ENCODE measurements around the gene FNDC3B.
A peak's percentile ranks its signal among the peaks of the same experiment; 100 is the strongest.

Gene FNDC3B

DNA sequence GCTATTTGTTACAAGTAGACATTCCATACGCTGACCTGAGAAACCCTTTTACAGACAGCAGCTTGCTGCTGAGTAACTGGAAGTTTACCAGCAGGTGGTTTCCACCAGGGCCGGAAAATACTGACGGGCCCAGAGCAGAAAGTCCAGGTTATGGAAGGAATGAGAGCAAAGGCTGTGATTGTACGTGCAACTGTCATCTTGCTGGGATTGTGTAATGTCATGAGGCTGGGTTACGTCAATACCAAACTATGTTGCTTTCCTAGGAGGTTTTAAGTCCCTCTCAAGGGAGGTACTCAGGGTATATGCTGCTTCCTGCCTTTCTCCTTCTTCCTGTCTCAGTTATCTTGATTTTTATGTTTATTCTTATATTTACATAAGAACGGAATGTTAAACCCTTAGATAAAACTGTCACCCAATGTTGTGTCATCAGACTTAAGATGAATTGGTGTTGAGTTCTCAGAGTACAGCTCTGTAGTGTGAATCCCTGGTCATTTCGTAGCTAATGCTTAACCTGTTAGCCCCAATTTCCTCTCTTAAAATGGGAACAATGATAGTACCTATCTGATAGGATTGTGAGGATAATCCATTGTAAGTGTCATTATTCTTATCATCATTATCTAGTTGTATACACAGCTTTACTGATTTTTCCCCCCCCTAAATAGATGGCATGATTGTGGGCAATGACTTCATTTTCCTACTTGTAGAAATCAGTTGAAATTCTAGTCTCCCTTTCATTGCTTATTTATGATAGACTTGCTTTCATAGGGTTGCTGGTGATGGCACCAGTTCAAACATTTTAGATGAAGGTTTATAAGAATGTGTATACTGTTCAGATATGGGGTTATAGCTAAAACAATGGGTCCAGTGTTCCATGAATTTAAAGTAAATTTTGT, 101.4 kb downstream of the FNDC3B start (continued):
- TF ChIP-seq, protein P1, sequence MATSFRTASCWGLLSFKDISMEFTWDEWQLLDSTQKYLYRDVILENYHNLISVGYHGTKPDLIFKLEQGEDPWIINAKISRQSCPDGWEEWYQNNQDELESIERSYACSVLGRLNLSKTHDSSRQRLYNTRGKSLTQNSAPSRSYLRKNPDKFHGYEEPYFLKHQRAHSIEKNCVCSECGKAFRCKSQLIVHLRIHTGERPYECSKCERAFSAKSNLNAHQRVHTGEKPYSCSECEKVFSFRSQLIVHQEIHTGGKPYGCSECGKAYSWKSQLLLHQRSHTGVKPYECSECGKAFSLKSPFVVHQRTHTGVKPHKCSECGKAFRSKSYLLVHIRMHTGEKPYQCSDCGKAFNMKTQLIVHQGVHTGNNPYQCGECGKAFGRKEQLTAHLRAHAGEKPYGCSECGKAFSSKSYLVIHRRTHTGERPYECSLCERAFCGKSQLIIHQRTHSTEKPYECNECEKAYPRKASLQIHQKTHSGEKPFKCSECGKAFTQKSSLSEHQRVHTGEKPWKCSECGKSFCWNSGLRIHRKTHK (tag by site-specific recombination; IDR thresholded peaks at IDR 0.05): no peak
- no peak for TF ChIP-seq ZNF132 (tag by site-specific recombination; IDR thresholded peaks at IDR 0.05; ENCODE audit: borderline replicate concordance)
- TF ChIP-seq TCF7L2 (IDR thresholded peaks at IDR 0.05; ENCODE audit: borderline replicate concordance, low read depth, low read length): peak; percentile 86
- TF ChIP-seq ZNF274 (IDR thresholded peaks at IDR 0.05; ENCODE audit: low read length): no peak
- no peak for TF ChIP-seq ZNF274 (tag by site-specific recombination; IDR thresholded peaks at IDR 0.05; ENCODE audit: borderline replicate concordance)
- peak; percentile 80 for TF ChIP-seq ATF2 (tag by site-specific recombination; IDR thresholded peaks at IDR 0.05; ENCODE audit: low read depth)
- peak; percentile 99 for TF ChIP-seq ZEB2 (tag by site-specific recombination; IDR thresholded peaks at IDR 0.05)
- no peak for TF ChIP-seq ZNF302 (tag by site-specific recombination; IDR thresholded peaks at IDR 0.05; ENCODE audit: low read depth)
- TF ChIP-seq, protein P2, sequence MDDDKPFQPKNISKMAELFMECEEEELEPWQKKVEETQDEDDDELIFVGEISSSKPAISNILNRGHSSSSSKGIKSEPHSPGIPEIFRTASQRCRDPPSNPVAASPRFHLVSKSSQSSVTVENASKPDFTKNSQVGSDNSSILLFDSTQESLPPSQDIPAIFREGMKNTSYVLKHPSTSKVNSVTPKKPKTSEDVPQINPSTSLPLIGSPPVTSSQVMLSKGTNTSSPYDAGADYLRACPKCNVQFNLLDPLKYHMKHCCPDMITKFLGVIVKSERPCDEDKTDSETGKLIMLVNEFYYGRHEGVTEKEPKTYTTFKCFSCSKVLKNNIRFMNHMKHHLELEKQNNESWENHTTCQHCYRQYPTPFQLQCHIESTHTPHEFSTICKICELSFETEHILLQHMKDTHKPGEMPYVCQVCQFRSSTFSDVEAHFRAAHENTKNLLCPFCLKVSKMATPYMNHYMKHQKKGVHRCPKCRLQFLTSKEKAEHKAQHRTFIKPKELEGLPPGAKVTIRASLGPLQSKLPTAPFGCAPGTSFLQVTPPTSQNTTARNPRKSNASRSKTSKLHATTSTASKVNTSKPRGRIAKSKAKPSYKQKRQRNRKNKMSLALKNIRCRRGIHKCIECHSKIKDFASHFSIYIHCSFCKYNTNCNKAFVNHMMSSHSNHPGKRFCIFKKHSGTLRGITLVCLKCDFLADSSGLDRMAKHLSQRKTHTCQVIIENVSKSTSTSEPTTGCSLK (tag by site-specific recombination; IDR thresholded peaks at IDR 0.05): no peak
- peak; percentile 52 for TF ChIP-seq ZSCAN30 (tag by site-specific recombination; IDR thresholded peaks at IDR 0.05)
- no peak for TF ChIP-seq ZNF473 (tag by site-specific recombination; IDR thresholded peaks at IDR 0.05)
- no peak for TF ChIP-seq KLF7 (tag by site-specific recombination; IDR thresholded peaks at IDR 0.05; ENCODE audit: borderline replicate concordance)
- TF ChIP-seq IKZF3 (tag by site-specific recombination; IDR thresholded peaks at IDR 0.05): peak; percentile 97
- peak; percentile 84 for TF ChIP-seq ZNF366 (tag by site-specific recombination; conservative IDR thresholded peaks at IDR 0.05)
- TF ChIP-seq ZNF449 (tag by site-specific recombination; IDR thresholded peaks at IDR 0.05): no peak
- TF ChIP-seq PRDM2 (tag by site-specific recombination; IDR thresholded peaks at IDR 0.05; ENCODE audit: borderline replicate concordance): no peak
- TF ChIP-seq MEIS1 (CRISPR knock-in tag; IDR thresholded peaks at IDR 0.05; ENCODE audit: borderline replicate concordance): peak; percentile 44; the same call in 1 of the 2 replicates
- peak; percentile 75; the same call in 1 of the 2 replicates for TF ChIP-seq ZSCAN23 (tag by site-specific recombination; IDR thresholded peaks at IDR 0.05)
- TF ChIP-seq YY2 (tag by site-specific recombination; IDR thresholded peaks at IDR 0.05): no peak
- TF ChIP-seq, protein P3, sequence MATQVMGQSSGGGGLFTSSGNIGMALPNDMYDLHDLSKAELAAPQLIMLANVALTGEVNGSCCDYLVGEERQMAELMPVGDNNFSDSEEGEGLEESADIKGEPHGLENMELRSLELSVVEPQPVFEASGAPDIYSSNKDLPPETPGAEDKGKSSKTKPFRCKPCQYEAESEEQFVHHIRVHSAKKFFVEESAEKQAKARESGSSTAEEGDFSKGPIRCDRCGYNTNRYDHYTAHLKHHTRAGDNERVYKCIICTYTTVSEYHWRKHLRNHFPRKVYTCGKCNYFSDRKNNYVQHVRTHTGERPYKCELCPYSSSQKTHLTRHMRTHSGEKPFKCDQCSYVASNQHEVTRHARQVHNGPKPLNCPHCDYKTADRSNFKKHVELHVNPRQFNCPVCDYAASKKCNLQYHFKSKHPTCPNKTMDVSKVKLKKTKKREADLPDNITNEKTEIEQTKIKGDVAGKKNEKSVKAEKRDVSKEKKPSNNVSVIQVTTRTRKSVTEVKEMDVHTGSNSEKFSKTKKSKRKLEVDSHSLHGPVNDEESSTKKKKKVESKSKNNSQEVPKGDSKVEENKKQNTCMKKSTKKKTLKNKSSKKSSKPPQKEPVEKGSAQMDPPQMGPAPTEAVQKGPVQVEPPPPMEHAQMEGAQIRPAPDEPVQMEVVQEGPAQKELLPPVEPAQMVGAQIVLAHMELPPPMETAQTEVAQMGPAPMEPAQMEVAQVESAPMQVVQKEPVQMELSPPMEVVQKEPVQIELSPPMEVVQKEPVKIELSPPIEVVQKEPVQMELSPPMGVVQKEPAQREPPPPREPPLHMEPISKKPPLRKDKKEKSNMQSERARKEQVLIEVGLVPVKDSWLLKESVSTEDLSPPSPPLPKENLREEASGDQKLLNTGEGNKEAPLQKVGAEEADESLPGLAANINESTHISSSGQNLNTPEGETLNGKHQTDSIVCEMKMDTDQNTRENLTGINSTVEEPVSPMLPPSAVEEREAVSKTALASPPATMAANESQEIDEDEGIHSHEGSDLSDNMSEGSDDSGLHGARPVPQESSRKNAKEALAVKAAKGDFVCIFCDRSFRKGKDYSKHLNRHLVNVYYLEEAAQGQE (tag by site-specific recombination; IDR thresholded peaks at IDR 0.05): peak; percentile 55; the same call in 1 of the 2 replicates
